BE2C (cell line): Measurements from ENCODE around the gene MEGF11.
"Not testable (repeated sequence)": the region's sequence is repeated elsewhere in the genome, so short reads cannot be mapped to it uniquely, and the experiment has no call there.

Experiments used
- DNase-seq: peaks from one replicate; pipeline ENCODE4 v3.0.0-alpha.2; 2020
- H3K27me3 ChIP-seq: fragments of 250-450 bp; sonication (Bioruptor Pico); 2 replicates; pipeline ENCODE4 v1.5.1; 2020; ENCODE audit warnings: mild to moderate bottlenecking
- H3K36me3 ChIP-seq: fragments of 250-450 bp; sonication (Bioruptor Pico); 2 replicates; pipeline ENCODE4 v1.5.1; 2020; ENCODE audit warnings: mild to moderate bottlenecking
- H3K4me1 ChIP-seq: fragments of 250-450 bp; sonication (Bioruptor Pico); 2 replicates; pipeline ENCODE4 v1.5.1; 2020
- H3K4me3 ChIP-seq: 2 replicates; pipeline ENCODE4 v1.5.1; 2011; ENCODE audit warnings: low read depth, low read length
- H3K9me3 ChIP-seq: fragments of 250-450 bp; sonication (Bioruptor Pico); 2 replicates; pipeline ENCODE4 v1.5.1; 2020
- TF ChIP-seq, protein P1 (sequence below): IDR thresholded peaks from 2 replicates; pipeline ENCODE4 v1.5.1; 2012; ENCODE audit warnings: mild to moderate bottlenecking, low read depth, low read length

The MEGF11 gene

DNA sequence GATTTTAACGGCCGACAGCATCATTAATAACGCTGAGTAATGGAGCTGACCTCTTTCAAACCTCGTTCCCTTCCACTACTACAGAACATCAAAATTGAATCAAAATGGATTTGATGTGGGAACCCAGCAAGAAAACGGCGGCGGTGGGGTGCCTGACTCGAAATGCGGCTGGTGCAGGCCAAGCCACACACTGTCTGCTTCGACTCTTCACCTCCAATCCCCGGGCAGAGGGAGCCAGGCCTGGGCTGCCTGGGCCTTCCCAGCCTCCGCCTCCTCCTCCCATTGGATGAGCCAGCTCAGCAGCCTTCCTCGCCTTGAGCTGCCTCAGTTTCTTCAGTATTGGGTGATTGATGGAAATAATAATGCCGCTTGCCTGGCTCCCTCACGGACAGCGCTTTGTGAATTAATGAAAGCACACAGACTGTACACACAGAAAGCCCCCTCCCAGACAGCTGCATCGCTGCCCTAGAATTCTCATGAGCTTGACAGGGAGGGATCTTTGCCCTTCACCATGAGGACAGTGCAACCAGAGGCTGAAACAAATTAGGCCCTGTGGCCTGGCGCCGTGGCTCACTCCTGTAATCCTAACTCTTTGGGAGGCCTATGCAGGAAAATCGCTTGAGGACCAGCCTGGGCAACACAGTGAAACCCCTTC, 11.4 kb upstream of the MEGF11 start:
- DNase-seq, result no peak

DNA sequence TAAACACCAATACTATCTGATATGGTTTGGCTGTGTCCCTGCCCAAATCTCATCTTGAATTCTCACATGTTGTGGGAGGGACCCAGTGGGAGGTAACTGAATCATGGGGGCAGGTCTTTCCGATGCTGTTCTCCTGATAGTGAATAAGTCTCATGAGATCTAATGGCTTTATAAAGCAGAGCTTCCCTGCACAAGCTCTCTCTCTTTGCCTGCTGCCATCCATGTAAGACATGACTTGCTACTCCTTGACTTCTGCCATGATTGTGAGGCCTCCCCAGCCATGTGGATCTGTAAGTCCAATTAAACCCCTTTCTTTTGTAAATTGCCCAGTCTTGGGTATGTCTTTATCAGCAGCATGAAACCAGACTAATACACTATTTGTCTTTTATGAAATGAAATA, 9.3 kb upstream of the MEGF11 start:
- not testable (repeated sequence) for DNase-seq, H3K4me3 ChIP-seq, H3K4me1 ChIP-seq, H3K36me3 ChIP-seq, H3K27me3 ChIP-seq, H3K9me3 ChIP-seq

More for the DNA sequence above, 11.4 kb upstream of the MEGF11 start:
- Histone ChIP-seq H3K36me3 (no peaks in the 10 kb centered on the region), H3K9me3 (no peaks in the 10 kb centered on the region), H3K4me3 (no peak overlapping the region), H3K4me1 (peaks cover 5% of the 10 kb centered on the region), H3K27me3 (no peaks in the 10 kb centered on the region)
- TF ChIP-seq, protein P1, sequence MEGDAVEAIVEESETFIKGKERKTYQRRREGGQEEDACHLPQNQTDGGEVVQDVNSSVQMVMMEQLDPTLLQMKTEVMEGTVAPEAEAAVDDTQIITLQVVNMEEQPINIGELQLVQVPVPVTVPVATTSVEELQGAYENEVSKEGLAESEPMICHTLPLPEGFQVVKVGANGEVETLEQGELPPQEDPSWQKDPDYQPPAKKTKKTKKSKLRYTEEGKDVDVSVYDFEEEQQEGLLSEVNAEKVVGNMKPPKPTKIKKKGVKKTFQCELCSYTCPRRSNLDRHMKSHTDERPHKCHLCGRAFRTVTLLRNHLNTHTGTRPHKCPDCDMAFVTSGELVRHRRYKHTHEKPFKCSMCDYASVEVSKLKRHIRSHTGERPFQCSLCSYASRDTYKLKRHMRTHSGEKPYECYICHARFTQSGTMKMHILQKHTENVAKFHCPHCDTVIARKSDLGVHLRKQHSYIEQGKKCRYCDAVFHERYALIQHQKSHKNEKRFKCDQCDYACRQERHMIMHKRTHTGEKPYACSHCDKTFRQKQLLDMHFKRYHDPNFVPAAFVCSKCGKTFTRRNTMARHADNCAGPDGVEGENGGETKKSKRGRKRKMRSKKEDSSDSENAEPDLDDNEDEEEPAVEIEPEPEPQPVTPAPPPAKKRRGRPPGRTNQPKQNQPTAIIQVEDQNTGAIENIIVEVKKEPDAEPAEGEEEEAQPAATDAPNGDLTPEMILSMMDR, result no peak

DNA sequence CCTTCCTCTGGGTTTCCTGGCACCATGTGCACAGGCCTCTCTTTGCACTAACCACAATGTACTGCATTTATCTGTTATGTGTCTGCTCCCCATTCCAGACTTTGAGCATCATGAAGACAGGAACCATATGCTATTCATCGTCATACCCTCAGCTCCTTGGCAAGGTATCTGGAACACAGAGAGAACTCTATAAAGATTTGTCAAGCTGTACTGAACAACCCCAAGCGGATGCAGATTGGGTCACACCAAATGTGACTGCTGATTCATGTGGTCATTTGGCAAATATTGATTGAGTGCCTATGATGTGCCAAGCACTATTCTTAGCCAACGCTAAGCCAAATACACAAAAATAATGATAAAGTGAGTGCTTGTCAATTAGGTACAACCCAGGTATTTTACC, 7.5 kb upstream of the MEGF11 start:
- DNase-seq, result no peak
- H3K4me3 ChIP-seq, result no peak overlapping the region
- no peaks in the 10 kb centered on the region for H3K4me1 ChIP-seq
- H3K9me3 ChIP-seq, result no peaks in the 10 kb centered on the region
- no peaks in the 10 kb centered on the region for H3K36me3 ChIP-seq
- H3K27me3 ChIP-seq, result no peaks in the 10 kb centered on the region
- TF ChIP-seq, protein P1, result no peak

DNA sequence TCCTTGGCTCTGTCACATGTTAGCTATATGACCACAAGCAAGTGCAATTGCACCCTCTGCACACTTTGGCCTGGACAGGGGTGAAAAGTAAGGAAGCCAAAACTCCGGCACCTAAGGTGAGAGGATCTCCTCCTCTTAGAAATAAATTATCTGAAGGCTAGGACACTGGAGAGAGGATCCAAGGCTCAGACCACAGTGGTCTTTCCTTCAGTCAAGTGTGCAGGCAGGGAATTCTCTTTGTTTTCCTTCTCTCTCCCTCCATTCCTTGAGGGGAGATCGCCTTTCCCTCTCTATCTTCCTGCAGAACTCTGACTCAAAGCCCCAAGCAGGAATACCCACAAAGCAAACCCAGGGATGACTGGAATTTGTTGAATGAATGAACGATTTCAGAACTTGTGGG, 3.1 kb upstream of the MEGF11 start:
- TF ChIP-seq, protein P1, result no peak
- no peaks in the 10 kb centered on the region for H3K36me3 ChIP-seq
- H3K9me3 ChIP-seq, result no peaks in the 10 kb centered on the region
- H3K4me3 ChIP-seq, result no peak overlapping the region
- no peak for DNase-seq
- H3K27me3 ChIP-seq, result peaks cover 16% of the 10 kb centered on the region; the same call in 1 of the 2 replicates
- no peaks in the 10 kb centered on the region for H3K4me1 ChIP-seq

DNA sequence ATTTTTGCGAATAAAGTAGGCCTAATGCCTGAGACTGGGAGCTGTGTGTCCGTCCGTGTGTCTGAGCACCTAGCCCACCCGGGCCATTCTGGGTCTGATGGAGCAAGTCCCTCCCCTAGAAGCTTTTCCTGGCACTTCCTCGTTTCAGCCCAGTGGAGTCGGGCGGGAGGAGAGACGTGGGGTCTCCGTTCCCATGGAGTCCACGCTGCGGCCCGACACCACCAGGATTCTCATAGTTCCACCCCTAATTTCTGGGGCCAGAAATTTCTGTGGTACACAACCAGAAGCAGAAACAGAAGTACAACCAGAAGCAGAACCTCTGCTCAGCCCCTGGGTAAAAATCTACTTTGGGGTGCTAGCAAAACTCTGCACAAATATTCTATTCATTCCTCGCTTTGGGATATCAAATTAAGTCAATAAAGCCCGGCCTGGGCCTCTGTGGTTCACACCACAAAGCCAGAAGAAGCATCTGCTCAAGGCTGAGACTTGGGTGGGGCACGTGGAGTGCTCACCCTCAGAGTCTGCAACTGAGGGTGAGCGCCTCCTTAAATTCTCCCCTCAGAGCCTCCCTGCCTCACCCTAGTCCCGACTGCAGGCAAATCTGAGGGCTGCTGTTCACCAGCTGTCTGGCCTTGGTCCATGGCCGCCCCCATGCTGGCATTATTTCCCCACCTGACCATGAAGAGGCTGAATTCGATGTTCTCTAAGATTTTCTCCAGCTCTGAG, 1.6 kb upstream of the MEGF11 start:
- Histone ChIP-seq H3K4me1 (no peaks in the 10 kb centered on the region), H3K36me3 (no peaks in the 10 kb centered on the region), H3K9me3 (no peaks in the 10 kb centered on the region), H3K27me3 (peaks cover 22% of the 10 kb centered on the region; the same call in 1 of the 2 replicates), H3K4me3 (no peak overlapping the region)
- TF ChIP-seq, protein P1, result no peak
- no peak for DNase-seq

DNA sequence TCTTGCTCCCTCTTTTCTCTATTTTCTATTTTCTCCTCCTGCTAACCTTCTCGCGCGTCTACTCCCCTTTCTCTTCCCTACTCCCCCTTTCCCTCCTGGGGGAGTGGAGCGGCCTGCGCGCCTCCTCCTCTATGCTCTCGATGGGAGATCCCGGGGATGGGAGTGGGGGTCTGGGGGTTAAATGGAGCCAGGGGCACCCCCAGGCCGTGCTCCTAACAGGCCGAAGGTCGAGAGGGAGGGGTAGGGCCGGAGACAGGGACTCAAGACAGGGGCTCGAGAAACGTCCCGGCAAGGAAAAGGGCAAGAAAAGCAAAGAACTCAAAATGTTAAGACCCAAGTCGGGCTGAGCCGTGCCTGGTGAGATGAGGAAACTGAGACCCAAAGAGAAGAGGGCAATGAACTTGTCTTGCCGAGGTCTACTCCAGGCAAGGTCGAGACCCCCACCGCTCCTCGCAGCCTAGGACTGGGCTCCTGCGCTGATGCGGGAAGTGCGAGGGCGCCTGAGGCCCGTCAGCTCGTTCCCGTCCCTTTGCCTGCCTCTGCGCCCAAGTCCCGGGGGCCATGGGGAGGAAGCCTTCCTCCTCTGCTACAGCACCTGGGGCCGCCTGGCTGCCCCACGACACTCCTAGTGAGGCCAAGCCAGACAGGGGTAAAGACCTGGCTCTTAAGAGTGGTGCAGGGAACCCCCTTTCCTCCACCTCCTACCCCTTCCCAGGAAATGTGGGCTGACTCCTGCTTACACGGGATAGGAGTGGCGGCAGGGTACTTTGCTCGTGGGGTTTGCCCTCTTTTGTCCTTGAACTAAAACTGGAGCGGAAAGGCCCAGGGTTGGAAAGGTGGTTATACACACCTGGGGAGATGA, 770 bp upstream of the MEGF11 start:
- H3K36me3 ChIP-seq, result no peaks in the 10 kb centered on the region
- TF ChIP-seq, protein P1, result no peak
- no peaks in the 10 kb centered on the region for H3K4me1 ChIP-seq
- DNase-seq, result no peak
- no peaks in the 10 kb centered on the region for H3K9me3 ChIP-seq
- H3K27me3 ChIP-seq, result peaks cover 22% of the 10 kb centered on the region; the same call in 1 of the 2 replicates
- peak overlapping the region; percentile 73 for H3K4me3 ChIP-seq
